HG02571 (cell line): ENCODE results near the gene ZBTB17.
"Not testable (repeated sequence)": the region's sequence is repeated elsewhere in the genome, so short reads cannot be mapped to it uniquely, and the experiment has no call there.

Experiments
- ATAC-seq: cut with Tn5 transposase; IDR thresholded peaks from one replicate; pipeline ENCODE4 v1.9.1; 2021; ENCODE audit warnings: mild to moderate bottlenecking, moderate library complexity; ENCODE audit not compliant: unreplicated experiment

Gene ZBTB17

DNA sequence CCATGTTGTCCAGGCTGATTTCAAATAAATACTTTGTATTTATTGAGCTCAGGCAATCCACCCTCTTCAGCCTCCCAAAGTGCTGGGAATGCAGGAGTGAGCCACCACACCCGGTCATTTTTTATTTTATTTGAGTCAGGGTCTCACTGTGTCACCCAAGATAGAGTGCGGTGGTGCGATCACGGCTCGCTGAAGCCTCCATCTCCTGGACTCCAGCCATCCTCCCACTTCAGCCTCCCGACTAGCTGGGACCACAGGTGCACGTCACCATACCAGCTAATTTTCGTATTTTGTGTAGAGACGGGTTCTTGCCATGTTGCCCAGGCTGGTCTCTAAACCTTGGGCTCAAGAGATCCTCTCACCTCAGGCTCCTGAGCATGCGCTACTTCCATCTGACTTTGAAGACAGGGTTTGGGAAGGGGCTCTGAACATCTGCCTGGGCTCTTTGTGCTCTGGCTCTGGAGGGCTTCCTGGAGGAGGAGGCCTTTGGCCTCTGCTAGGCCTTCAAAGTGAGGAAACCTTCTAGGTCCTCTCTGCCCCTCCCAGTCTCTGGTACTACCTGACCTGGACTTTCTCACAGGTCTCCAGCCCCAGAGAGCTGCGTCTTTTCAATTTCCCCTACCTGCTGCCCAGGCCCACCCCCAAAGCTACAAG, 36.2 kb upstream of the ZBTB17 start:
- no peak for ATAC-seq

DNA sequence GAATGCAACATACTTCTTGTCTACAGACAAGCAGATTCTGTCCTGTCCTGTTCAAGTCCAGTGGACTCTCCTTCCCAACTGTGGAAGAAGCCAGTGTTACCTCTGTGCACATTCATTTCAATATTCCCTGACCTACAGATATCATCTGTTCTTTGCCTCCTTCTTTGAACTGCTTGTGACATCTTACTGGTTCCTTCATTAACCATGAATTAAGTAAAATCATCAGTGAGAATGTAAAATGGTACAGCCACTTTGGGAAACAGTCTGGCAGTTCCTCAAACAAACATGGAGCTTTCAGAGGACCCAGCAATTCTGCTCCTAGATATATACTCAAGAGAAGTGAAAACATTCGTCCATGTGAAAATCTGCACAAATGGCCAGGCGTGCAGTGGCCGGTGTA, 34.9 kb upstream of the ZBTB17 start:
- ATAC-seq: no peak

- ATAC-seq: no peak
These were observed 33.8 kb upstream of the ZBTB17 start for GRCh38 chr1:16009678-16010077.

DNA sequence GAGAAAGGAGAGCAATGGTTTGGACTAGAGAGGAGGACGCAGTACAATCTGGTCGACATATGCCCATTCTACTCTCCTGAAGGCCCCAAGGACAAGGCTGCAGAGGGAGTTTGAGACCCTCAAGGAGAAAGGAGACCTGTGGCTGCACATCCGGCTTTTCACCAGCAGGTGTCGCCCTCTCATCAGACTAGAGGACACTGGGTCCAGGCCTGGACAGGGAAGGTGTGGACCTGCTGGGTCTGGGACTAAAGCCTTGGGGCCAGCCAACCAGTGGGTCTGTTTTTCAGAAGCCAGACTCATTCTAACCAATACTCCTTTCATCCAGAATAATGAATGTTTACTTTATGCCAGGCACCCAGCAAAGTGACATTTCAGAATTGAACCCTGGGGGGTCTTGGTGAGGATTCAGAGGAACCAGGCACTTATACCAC, 33.1 kb upstream of the ZBTB17 start:
- ATAC-seq: no peak

DNA sequence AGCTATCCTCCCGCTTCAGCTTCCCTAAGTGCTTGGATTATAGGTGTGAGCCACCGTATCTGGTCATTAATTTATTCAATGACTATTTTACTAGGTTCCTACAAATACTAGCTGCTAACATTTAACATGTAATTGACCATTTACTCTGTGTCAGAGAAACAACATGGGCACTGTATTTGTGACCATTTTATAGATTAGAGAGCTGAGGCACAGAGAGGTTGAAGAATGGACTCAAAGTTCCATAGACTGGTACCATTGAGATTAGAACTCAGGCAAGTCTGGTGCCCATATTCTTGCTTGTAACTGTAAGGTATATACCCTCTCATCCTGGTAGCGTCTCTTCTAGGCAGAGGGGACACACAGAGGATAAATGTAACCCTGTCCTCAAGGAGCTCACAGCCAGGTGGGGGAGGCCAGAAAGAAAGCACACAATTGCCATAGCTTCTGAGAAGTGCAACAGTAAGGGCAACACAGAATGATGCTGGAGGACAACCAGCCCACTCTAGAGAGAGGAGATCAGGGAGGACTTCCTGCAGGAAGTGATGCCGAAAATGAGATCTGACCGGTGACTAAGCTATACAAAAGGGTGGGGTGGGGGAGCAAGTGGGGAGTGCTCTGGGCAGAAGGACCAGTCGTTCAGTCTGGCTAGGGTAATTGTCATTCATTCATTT, 31.9 kb upstream of the ZBTB17 start:
- ATAC-seq: no peak

- no peak for ATAC-seq
These were observed 30.9 kb upstream of the ZBTB17 start for GRCh38 chr1:16006552-16007485.

GRCh38 chr1:16006010-16006409, 30.1 kb upstream of the ZBTB17 start:
- ATAC-seq: no peak

GRCh38 chr1:16005597-16005996, 29.7 kb upstream of the ZBTB17 start:
- ATAC-seq: no peak

GRCh38 chr1:16001274-16001673, 25.4 kb upstream of the ZBTB17 start:
- not testable (repeated sequence) for ATAC-seq

- ATAC-seq: no peak
These were observed 23.0 kb upstream of the ZBTB17 start for GRCh38 chr1:15998929-15999328.

DNA sequence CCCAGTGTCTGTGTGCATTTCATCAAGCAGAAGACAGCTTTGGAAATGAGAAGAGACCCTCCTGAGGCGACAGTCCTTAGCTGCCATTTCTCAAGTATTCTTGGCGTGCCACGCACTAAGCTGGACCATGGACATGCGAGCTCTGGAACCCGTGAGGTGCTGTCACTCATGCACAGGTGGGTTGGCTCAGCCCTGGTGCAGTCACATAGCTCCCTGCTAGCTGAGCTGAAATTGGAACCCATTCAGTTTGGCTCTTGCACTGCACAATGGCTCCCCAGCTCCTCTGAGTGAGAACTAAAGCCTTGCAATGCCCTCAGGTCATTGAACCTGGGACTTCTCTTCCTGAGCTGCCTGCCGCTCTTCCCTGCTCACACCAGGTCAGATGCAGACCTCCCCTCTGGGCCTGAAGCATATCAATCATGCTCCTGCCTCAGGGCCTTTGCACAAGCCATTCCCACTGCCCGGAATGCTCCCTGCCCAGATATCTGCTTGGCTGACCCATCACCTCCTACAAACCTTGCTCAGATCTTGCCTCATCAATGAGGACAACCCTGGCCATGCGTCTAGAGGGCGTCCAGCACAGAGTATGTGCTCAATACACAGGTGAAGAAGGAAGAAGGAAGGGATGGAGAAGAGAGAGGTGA, 21.9 kb upstream of the ZBTB17 start:
- no peak for ATAC-seq

- no peak for ATAC-seq
These were observed 21.2 kb upstream of the ZBTB17 start for GRCh38 chr1:15997076-15997585.

GRCh38 chr1:15994590-15995351, 18.9 kb upstream of the ZBTB17 start:
- no peak for ATAC-seq

- no peak for ATAC-seq
These were observed 18.2 kb upstream of the ZBTB17 start for GRCh38 chr1:15994081-15994480.

DNA sequence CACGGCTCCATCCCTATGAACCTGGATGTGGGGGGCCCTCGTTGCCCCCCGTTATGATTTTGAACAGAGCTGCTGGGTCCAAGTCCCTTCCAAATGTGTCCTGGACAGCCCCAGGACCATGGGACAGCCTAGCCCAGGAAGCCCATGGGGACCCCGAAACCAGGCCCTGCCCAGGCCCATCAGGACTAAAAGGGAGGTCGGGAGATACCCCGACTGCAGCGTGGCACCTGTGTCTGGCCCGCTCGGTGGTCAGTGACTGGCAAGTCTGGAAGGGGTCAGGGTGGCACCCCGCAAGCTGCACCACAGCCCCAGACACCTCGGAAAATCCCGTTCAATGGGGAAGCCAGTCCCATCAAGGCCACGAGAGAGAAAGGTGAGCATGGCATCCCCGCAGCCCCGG, 17.8 kb upstream of the ZBTB17 start:
- no peak for ATAC-seq

DNA sequence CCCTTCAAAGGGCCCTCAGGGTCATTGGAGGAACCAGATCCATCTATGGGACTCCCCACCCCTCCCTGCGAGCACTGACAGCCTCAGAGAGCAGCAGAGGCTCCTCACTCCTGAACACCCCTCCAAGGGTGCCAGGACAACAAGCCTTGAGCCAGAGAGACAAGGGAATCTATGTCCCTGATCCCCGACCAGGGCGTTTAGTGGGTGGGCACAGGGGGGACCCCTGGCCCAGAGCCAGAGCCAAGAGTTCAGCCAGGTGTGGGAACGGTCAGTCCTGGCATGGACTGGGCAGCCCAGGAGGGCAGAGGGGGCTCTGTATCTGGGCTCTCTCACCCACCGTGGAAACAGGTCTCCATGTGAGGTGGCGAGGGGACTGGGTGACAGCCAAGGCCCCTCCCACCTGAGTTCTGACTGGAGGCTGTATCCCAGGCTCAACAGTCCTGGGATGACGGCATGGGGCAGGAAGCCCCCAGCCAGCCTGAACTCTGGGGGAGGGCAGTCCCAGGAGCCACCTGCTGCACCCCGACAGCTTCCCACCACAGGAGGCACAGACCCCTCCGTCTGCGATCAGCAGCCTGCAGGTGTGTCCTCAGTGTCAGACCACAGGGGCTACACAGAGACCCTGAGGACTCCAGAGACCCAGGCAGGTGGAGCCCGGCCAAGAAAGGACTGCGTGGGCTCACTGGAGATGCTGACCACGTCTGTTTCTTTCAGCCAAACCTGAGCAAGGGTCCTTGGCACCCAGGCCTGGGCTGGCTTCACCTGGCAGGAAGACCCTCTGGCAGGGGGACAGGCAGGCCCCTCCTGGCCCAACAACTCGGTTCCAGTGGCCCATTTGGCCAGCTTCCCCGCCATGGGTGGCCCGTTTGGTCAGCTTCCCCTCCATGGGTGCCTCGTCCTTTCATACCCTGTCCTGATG, 16.9 kb upstream of the ZBTB17 start:
- no peak for ATAC-seq

GRCh38 chr1:15992187-15992553, 16.3 kb upstream of the ZBTB17 start:
- no peak for ATAC-seq

DNA sequence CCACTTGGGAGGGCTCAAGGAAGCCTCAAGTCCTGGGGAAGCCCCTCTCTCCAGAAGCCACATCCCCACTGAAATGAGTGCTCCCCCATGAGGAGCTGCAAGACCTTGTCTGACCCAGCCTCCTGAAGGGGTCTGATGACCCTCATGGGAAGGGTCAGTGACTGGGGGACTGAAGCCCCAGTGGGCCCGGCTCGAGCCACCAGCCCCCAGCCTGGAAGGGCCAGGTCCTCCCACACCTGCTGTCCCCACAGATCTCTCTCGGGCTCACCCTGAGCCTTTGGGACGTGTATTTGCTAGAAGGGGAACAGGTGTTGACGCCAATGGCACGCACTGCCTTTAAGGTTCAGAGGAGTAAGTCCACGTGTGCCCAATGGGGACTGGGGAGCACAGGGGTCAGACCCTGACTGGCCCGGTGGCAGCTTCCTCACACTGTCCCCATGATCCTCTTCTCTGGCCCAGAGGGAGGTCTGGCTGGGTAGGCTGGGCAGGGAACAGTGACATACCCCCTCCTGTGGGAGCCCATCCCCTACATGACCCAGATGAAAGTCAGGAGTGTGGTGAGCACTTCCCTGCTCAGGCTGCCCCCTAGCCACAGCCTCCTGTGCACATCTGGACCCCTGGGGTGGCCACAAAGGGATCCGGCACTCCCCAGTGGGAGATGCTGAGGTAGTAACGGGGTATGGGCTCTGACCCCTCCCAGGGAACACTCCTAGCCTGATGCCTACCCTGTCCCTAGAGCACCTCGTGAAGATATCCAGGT, 15.7 kb upstream of the ZBTB17 start:
- ATAC-seq: no peak

- ATAC-seq: no peak
These were observed 13.9 kb upstream of the ZBTB17 start for GRCh38 chr1:15989776-15990175.
